ENCODE data around the gene GRHL1.

The GRHL1 gene

DNA sequence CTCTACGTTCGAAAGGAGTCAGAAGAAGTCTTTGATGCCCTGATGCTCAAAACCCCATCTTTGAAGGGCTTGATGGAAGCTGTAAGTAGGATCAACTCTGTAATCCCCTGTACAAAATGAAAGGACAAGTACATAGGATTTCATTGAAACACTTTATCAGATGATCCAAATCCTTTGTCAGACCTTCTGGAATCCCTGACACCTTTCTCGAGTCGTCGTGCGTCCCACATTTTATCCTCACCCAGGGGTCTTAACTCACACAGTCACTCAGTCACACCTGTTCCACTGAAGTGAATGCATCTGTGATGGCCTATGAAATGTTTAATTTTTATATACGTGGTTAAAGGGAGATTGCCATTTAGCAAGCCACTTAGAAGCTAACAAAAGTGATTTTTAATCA lies 44.8 kb downstream of the GRHL1 start:
- Mint-ChIP-seq H3K4me1 (ENCODE audit: low read depth in 2 of 2) (peaks cover 0 to 3% of the 10 kb centered on the region in 2 donors), H3K27ac (no peak overlapping the region)

DNA sequence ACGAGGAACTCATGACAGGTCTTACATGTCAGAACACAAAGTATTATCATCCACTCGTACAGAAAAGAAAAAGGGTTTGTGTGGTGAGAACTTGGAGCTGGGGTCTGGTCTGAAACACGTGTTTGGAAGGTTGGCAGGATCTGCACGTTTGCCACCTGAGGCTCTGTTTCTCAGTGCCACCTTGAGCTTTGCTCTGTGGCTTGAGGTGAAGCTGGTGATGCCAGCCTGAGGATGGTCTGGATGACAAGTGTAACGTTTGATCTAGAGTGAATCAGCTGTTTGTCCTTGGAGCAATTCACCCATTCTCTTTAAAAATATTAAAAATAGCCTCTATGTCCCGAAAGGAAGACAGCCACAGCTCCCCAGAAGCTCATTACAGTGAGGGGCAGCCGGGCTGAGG lies 46.4 kb downstream of the GRHL1 start:
- no peak overlapping the region for H3K27ac Mint-ChIP-seq
- peaks cover 7 to 14% of the 10 kb centered on the region in 2 donors for H3K27me3 Mint-ChIP-seq
- H3K4me3 Mint-ChIP-seq, result no peak overlapping the region
- no peak for ATAC-seq (replicated peaks)
- DNase-seq, result no peak
- no peaks in the 10 kb centered on the region for H3K36me3 Mint-ChIP-seq (ENCODE audit: insufficient read depth)
- no peaks in the 10 kb centered on the region for H3K4me1 Mint-ChIP-seq (ENCODE audit: low read depth in 2 of 2)
- no peaks in the 10 kb centered on the region for H3K9me3 Mint-ChIP-seq

More for the DNA sequence above, 44.8 kb downstream of the GRHL1 start:
- ATAC-seq (replicated peaks), result no peak
- no peak overlapping the region for H3K4me3 Mint-ChIP-seq
- no peaks in the 10 kb centered on the region for H3K9me3 Mint-ChIP-seq
- H3K27me3 Mint-ChIP-seq, result peaks cover 7 to 14% of the 10 kb centered on the region in 2 donors
- no peak for DNase-seq
- no peaks in the 10 kb centered on the region for H3K36me3 Mint-ChIP-seq (ENCODE audit: insufficient read depth)

DNA sequence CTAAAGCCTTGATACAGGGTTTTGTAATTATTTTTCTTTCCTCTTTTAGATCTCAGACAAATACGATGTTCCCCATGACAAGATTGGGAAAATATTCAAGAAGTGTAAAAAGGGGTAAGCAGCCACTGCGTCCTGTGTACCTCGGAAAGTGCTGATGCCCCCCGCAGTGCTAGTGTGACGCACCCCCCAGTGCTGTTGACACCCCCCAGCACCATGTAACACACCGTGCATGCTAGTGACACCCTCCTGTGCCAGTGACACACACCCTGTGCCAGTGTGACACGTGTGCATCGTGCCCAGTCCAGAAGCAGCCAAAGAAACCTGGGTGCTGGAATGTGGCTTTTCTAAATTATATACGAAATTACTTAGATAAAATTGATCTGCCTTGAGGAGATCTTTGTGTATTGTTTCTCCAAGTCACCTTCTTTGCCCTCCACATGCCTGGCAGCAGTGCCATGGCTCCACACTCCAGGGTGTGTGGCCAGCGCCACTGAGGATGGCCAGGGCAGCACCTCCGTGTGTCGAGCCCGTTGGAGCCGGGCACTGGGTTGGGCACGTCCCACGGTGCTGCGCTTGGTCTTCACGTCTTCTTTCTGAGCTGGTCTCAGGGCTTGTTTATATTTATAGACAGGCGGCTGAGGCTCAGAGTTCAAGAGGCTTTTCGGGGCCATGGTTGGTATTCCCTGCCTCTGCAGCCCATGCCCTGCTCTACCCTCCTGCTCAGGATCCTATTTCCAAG lies 47.6 kb downstream of the GRHL1 start:
- no peak for ATAC-seq (replicated peaks)
- H3K27ac Mint-ChIP-seq, result no peak overlapping the region
- H3K9me3 Mint-ChIP-seq, result no peaks in the 10 kb centered on the region
- H3K4me1 Mint-ChIP-seq (ENCODE audit: low read depth in 2 of 2), result no peaks in the 10 kb centered on the region
- H3K36me3 Mint-ChIP-seq (ENCODE audit: insufficient read depth), result no peaks in the 10 kb centered on the region
- no peak for DNase-seq
- H3K27me3 Mint-ChIP-seq, result peaks cover 7 to 19% of the 10 kb centered on the region in 2 donors
- H3K4me3 Mint-ChIP-seq, result no peak overlapping the region

DNA sequence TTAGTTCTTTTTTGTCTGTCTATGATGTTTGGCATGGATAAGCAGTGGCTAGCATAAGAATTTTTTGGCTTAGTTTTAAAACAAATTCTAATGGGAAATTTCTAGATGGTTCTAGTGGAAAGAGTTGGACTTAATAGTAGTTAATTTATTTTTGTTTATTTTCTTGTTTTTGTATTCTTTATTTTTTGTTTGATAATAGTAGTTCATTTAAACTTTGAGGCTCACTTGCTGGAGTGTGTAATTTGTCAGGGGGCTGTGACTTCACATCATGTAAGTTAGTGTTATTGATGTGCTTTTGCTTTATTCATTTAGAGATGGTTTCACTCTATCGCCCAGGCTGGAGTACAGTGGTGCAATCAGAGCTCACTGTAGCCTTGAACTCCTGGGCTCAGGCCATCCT lies 48.2 kb downstream of the GRHL1 start:
- Mint-ChIP-seq H3K36me3 (ENCODE audit: insufficient read depth) (no peaks in the 10 kb centered on the region), H3K27me3 (peaks cover 5 to 23% of the 10 kb centered on the region in 2 donors), H3K27ac (no peak overlapping the region), H3K4me3 (no peak overlapping the region), H3K4me1 (ENCODE audit: low read depth in 2 of 2) (no peaks in the 10 kb centered on the region), H3K9me3 (no peaks in the 10 kb centered on the region)
- DNase-seq, result no peak
- ATAC-seq (replicated peaks), result no peak

DNA sequence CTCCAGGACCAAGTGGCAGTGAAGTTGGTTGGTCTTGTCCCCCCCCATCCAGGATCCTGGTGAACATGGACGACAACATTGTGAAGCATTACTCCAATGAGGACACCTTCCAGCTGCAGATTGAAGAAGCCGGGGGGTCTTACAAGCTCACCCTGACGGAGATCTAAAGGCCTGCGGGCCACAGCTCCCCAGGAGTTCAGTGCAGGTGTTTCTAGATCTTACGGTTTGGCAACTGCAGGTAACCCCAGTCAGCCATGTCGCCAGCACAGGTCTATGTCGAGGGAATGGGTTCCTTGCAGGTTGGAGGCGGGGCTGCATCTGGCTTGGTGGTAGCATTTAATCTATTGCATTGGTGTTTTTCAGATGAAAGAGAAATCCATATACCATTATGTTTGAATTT lies 49.0 kb downstream of the GRHL1 start:
- no peaks in the 10 kb centered on the region for H3K4me1 Mint-ChIP-seq (ENCODE audit: low read depth in 2 of 2)
- no peak overlapping the region for H3K4me3 Mint-ChIP-seq
- peaks cover 0 to 25% of the 10 kb centered on the region in 2 donors for H3K27me3 Mint-ChIP-seq
- no peak for ATAC-seq (replicated peaks)
- H3K9me3 Mint-ChIP-seq, result no peaks in the 10 kb centered on the region
- H3K27ac Mint-ChIP-seq, result no peak overlapping the region
- no peaks in the 10 kb centered on the region for H3K36me3 Mint-ChIP-seq (ENCODE audit: insufficient read depth)
- DNase-seq, result no peak

DNA sequence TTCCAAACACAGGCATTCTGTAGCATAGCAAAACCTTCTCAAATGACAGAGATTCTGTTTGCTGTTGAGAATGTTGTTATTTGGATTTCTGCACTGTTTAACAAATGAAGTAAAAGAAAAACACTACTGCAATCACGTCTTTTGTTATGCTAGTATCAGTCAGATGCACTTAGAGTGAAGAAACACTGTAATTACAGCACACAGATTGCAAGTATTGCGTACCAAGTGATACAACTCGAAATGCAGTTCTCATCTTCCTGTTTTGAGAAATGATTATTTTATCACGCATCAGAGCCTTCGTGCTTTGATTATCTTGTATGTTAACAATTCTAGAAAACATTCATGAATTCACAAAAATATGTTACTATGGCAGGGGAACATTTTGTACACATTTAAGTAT lies 50.1 kb downstream of the GRHL1 start:
- H3K27ac Mint-ChIP-seq, result no peak overlapping the region

DNA sequence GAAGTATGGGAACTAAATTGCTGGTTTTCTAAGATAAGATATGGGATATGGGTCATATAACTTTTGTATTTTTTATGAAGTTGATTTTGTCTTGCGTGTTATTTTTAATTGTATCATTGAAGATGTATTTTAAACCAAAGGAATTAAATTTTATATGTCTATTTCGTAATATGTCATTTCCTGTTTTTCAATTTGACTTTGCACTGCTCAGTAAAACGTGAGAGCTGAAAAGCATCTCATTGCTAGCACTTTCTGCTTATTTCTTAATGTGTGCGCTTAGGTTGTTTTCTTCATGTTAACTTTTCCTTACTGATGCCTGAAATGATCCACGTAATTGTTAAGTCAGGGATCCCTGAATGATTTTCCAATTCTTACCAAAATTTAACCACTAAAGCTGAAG lies 50.6 kb downstream of the GRHL1 start:
- no peak for ATAC-seq (replicated peaks)
- DNase-seq, result no peak

More for the DNA sequence above, 50.1 kb downstream of the GRHL1 start:
- DNase-seq (no peak), ATAC-seq (replicated peaks) (no peak)
- Mint-ChIP-seq H3K4me3 (no peak overlapping the region), H3K27me3 (peaks cover 0 to 24% of the 10 kb centered on the region in 2 donors), H3K9me3 (no peaks in the 10 kb centered on the region), H3K4me1 (ENCODE audit: low read depth in 2 of 2) (no peaks in the 10 kb centered on the region), H3K36me3 (ENCODE audit: insufficient read depth) (no peaks in the 10 kb centered on the region)

DNA sequence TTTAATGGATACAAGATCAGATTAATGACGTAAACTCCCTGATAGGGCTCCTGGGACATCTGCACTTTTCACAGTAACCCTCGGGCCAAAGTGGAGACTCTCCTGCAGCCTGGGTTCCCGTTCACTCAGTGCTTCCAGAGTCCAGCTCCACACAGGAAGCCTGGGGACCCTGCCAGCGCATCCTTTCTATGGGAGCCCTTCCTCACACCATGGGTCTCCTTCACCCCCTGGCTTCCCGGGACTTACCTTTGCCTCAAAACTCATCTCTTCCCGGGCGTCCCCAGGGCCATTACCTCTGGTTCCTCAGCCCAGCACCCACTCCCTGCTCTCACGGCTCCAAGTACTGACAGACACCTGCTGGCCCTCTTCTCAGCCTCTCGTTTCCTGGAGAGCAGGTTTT lies 51.2 kb downstream of the GRHL1 start:
- no peak for ATAC-seq (replicated peaks)
- Mint-ChIP-seq H3K4me3 (no peak overlapping the region), H3K27me3 (peaks cover 10 to 35% of the 10 kb centered on the region in 2 donors), H3K4me1 (ENCODE audit: low read depth in 2 of 2) (no peaks in the 10 kb centered on the region), H3K27ac (no peak overlapping the region), H3K9me3 (no peaks in the 10 kb centered on the region), H3K36me3 (ENCODE audit: insufficient read depth) (no peaks in the 10 kb centered on the region)
- DNase-seq, result no peak

More for the DNA sequence above, 50.6 kb downstream of the GRHL1 start:
- no peaks in the 10 kb centered on the region for H3K4me1 Mint-ChIP-seq (ENCODE audit: low read depth in 2 of 2)
- H3K27ac Mint-ChIP-seq, result no peak overlapping the region
- no peaks in the 10 kb centered on the region for H3K9me3 Mint-ChIP-seq
- H3K4me3 Mint-ChIP-seq, result no peak overlapping the region
- H3K27me3 Mint-ChIP-seq, result peaks cover 5 to 29% of the 10 kb centered on the region in 2 donors
- H3K36me3 Mint-ChIP-seq (ENCODE audit: insufficient read depth), result no peaks in the 10 kb centered on the region

DNA sequence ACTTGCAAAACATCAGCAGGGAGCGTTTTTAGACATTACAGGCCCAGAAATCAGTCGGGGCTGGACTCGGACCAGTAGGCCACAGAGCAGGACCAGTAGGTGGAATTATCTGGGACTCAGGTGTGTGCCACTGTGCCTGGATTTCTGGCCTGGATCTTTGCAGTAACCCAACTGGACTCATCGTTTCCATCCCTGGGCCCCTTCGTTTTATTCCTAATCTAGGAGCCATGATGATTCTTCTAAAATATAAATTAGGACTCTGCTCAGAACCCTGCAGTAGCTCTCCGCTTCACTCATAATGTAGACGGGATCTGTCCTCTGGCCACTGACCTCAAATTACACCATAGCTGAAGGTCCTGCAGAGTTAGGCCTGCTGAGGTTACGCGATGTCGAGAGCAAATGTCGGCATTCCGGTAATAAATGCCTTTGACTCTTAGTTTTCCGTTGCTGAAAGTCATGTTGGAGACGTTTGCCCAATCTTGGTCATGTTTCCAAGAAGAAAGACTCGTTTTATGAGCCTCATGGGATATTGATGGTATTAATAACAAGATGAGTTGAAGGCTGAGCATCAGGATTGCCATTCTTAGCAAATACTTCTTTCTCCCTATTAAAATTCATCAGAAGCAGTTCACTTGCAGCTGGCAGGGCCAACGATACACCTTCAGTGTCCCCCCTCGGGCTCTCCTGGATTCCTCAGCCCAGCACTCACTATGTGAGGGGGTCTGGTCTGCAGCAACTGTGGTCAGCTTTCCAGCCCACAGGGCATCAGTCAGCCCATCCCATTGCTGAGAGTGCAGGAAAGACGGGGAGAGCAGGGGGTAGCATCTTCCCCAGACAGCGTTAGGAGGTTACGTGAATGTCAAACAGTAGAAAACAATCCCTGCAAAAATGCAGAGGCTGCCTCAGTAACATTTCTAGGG lies 52.0 kb downstream of the GRHL1 start:
- DNase-seq (no peak), ATAC-seq (replicated peaks) (no peak)
- Mint-ChIP-seq H3K4me3 (no peak overlapping the region), H3K27me3 (peaks cover 15 to 43% of the 10 kb centered on the region in 2 donors), H3K36me3 (ENCODE audit: insufficient read depth) (no peaks in the 10 kb centered on the region), H3K9me3 (no peaks in the 10 kb centered on the region), H3K27ac (no peak overlapping the region), H3K4me1 (ENCODE audit: low read depth in 2 of 2) (no peaks in the 10 kb centered on the region)

DNA sequence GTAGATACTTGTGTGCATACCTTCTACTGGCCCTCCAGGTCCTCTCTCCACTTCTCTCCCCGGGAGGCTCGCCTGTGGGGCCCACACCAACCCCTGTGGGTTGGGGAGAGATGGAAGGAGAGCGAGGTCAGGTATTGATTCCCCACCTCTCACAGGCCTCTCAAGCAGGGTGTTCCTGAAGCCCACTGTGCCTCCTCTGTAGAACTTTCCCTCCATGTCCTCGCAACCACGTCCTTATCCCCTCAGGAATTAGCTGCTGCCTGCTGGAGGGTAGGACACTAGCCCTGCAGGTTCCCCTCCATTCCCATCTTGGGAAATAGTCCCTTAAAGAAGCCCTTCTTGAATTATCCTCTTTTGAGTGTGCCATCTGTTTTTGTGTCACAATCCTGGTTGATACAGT lies 52.9 kb downstream of the GRHL1 start:
- Mint-ChIP-seq H3K4me1 (ENCODE audit: low read depth in 2 of 2) (no peaks in the 10 kb centered on the region), H3K9me3 (no peaks in the 10 kb centered on the region), H3K27me3 (peaks cover 19 to 52% of the 10 kb centered on the region in 2 donors), H3K4me3 (no peak overlapping the region), H3K36me3 (ENCODE audit: insufficient read depth) (no peaks in the 10 kb centered on the region), H3K27ac (no peak overlapping the region)
- no peak for ATAC-seq (replicated peaks)
- DNase-seq, result no peak

DNA sequence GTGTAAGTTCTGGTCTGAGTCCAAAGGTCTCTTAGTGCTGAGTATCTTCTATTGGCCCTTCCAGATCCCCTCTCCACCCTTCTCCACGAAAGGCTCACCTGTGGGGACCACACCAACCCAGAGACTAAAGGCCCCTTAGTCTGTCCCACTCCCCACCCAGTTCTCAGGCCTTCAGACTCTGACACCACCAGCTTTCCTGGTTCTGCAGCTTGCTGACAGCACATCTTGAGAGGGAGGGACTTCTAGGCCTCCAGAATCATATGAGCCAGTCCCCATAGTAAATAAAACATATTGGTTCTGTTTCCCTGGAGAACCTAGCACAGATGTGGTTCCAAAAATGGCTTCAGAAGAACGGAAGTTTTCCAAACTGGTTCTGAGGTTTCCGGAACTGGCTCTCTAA lies 53.3 kb downstream of the GRHL1 start:
- no peaks in the 10 kb centered on the region for H3K9me3 Mint-ChIP-seq
- H3K36me3 Mint-ChIP-seq (ENCODE audit: insufficient read depth), result no peaks in the 10 kb centered on the region
- H3K4me1 Mint-ChIP-seq (ENCODE audit: low read depth in 2 of 2), result no peaks in the 10 kb centered on the region
- H3K27me3 Mint-ChIP-seq, result peaks cover 20 to 54% of the 10 kb centered on the region in 2 donors
- DNase-seq (no peak), ATAC-seq (replicated peaks) (no peak)
- H3K27ac Mint-ChIP-seq, result no peak overlapping the region
- H3K4me3 Mint-ChIP-seq, result no peak overlapping the region

DNA sequence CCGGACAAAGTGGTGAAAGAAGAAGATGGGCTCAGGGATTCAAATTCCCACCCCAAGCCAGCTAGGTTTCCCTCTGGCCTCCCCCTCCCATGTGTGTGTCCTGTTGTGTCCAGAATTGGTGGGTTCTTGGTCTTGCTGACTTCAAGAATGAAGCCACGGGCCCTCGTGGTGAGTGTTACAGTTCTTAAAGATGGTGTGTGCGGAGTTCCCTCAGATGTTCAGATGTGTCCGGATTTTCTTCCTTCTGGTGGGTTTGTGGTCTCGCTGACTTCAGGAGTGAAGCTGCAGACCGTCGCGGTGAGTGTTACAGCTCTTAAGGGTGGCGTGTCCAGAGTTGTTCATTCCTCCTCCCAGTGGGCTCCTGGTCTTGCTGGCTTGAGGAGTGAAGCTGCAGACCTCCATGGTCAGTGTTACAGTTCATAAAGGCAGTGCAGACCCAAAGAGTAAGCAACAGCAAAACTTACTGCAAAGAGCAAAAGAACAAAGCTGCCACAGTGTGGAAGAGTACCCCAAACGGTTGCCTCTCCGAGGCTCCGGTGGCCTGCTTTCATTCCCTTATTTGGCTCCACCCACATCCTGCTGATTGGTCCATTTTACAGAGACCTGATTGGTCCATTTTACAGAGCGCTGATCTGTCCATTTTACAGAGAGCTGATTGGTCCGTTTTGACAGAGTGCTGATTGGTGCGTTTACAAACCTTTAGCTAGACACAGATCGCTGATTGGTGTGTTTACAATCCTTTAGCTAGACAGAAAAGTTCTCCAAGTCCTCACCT lies 54.2 kb downstream of the GRHL1 start:
- ATAC-seq (replicated peaks), result no peak
- Mint-ChIP-seq H3K9me3 (no peaks in the 10 kb centered on the region), H3K27me3 (peaks cover 20 to 54% of the 10 kb centered on the region in 2 donors), H3K27ac (no peak overlapping the region), H3K4me1 (ENCODE audit: low read depth in 2 of 2) (no peaks in the 10 kb centered on the region), H3K4me3 (no peak overlapping the region), H3K36me3 (ENCODE audit: insufficient read depth) (no peaks in the 10 kb centered on the region)
- DNase-seq, result no peak
